ENCODE results near the gene STON2. TPM values are rescaled to one million over a fixed set of nuclear protein-coding genes. Genes with fewer than 3 reads are reported as not detected.

Gene STON2
- 47.4 and 65.5 TPM in 2 replicates for total RNA-seq

- FAIRE-seq (peak; percentile 68), DNase-seq (ENCODE audit: low read depth) (peak; percentile 90)
- TF ChIP-seq CTCF (IDR thresholded peaks at IDR 0.05; ENCODE audit: insufficient read depth, low read length, severe bottlenecking) = no peak
- H3K27me3 ChIP-seq (ENCODE audit: control insufficient read depth, insufficient read depth, low read length) = no peaks in the 10 kb centered on the region
- H3K4me3 ChIP-seq (ENCODE audit: low read depth, low read length) = peak within 1 kb of the TSS; percentile 18
- peaks cover 3% of the 10 kb centered on the region for H3K36me3 ChIP-seq (ENCODE audit: control insufficient read depth, insufficient read depth, low read length)
Measured at GRCh38 chr14:81400202-81400678, at the start of gene STON2. TSS of gene STON2 (minus strand) at chr14:81400324. CDS start at chr14:81398382, 1,942 bp downstream.

GRCh38 chr14:81449576-81449975 lies 49.5 kb upstream of the STON2 start:
- TF ChIP-seq CTCF (IDR thresholded peaks at IDR 0.05; ENCODE audit: insufficient read depth, low read length, severe bottlenecking) = no peak
- Histone ChIP-seq H3K4me3 (ENCODE audit: low read depth, low read length) (no peak overlapping the region), H3K27me3 (ENCODE audit: control insufficient read depth, insufficient read depth, low read length) (no peaks in the 10 kb centered on the region), H3K36me3 (ENCODE audit: control insufficient read depth, insufficient read depth, low read length) (no peaks in the 10 kb centered on the region)
- DNase-seq (ENCODE audit: low read depth) = no peak
- no peak for FAIRE-seq

GRCh38 chr14:81449114-81449513 lies 49.0 kb upstream of the STON2 start:
- TF ChIP-seq CTCF (IDR thresholded peaks at IDR 0.05; ENCODE audit: insufficient read depth, low read length, severe bottlenecking) = no peak
- FAIRE-seq (no peak), DNase-seq (ENCODE audit: low read depth) (no peak)
- Histone ChIP-seq H3K4me3 (ENCODE audit: low read depth, low read length) (no peak overlapping the region), H3K36me3 (ENCODE audit: control insufficient read depth, insufficient read depth, low read length) (no peaks in the 10 kb centered on the region), H3K27me3 (ENCODE audit: control insufficient read depth, insufficient read depth, low read length) (no peaks in the 10 kb centered on the region)

- FAIRE-seq = no peak
- DNase-seq (ENCODE audit: low read depth) = no peak
- no peak for TF ChIP-seq CTCF (IDR thresholded peaks at IDR 0.05; ENCODE audit: insufficient read depth, low read length, severe bottlenecking)
- no peaks in the 10 kb centered on the region for H3K36me3 ChIP-seq (ENCODE audit: control insufficient read depth, insufficient read depth, low read length)
- H3K4me3 ChIP-seq (ENCODE audit: low read depth, low read length) = no peak overlapping the region
- no peaks in the 10 kb centered on the region for H3K27me3 ChIP-seq (ENCODE audit: control insufficient read depth, insufficient read depth, low read length)
Measured at GRCh38 chr14:81447021-81447764, 47.1 kb upstream of the STON2 start.

GRCh38 chr14:81446279-81447007 lies 46.3 kb upstream of the STON2 start:
- Histone ChIP-seq H3K4me3 (ENCODE audit: low read depth, low read length) (no peak overlapping the region), H3K36me3 (ENCODE audit: control insufficient read depth, insufficient read depth, low read length) (no peaks in the 10 kb centered on the region), H3K27me3 (ENCODE audit: control insufficient read depth, insufficient read depth, low read length) (no peaks in the 10 kb centered on the region)
- FAIRE-seq (no peak), DNase-seq (ENCODE audit: low read depth) (no peak)
- no peak for TF ChIP-seq CTCF (IDR thresholded peaks at IDR 0.05; ENCODE audit: insufficient read depth, low read length, severe bottlenecking)

Data from bronchial epithelial cell (primary cell).